HG03139 (cell line): ENCODE results near the gene KRTAP1-1.
"Not testable (repeated sequence)": the region's sequence is repeated elsewhere in the genome, so short reads cannot be mapped to it uniquely, and the experiment has no call there.

ENCODE experiments used
- ATAC-seq: cut with Tn5 transposase; IDR thresholded peaks from one replicate; pipeline ENCODE4 v1.9.1; 2021; ENCODE audit not compliant: unreplicated experiment

Gene KRTAP1-1, protein sequence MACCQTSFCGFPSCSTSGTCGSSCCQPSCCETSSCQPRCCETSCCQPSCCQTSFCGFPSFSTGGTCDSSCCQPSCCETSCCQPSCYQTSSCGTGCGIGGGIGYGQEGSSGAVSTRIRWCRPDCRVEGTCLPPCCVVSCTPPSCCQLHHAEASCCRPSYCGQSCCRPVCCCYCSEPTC

DNA sequence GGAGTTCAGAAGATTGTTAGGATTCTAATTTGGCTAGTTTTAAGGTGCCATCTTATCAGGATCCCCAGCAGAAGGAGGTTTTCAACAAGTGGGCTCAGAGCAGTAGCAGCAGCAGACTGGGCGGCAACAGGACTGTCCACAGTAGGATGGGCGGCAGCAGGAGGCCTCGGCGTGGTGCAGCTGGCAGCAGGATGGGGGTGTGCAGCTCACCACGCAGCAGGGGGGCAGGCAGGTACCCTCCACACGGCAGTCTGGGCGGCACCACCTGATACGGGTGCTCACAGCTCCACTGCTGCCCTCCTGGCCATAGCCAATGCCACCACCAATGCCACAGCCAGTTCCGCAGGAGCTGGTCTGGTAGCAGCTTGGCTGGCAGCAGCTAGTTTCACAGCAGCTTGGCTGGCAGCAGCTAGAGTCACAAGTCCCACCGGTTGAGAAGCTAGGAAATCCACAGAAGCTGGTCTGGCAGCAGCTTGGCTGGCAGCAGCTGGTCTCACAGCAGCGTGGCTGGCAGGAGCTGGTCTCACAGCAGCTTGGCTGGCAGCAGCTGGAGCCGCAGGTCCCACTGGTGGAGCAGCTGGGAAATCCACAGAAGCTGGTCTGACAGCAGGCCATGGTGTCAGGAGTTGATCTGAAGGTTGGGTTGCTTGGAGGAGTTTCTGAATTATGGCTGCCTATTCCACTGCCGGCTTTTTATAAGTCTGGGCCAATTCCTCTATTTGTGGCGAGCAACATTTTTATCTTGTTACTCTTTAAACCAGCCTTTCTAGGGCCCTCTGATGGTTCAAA lies at the start of gene KRTAP1-1:
TSS of gene KRTAP1-1 (minus strand) at position 668 of the 789 bp plus-strand sequence. CDS start at position 615, 53 bp downstream.
- ATAC-seq = not testable (repeated sequence)

DNA sequence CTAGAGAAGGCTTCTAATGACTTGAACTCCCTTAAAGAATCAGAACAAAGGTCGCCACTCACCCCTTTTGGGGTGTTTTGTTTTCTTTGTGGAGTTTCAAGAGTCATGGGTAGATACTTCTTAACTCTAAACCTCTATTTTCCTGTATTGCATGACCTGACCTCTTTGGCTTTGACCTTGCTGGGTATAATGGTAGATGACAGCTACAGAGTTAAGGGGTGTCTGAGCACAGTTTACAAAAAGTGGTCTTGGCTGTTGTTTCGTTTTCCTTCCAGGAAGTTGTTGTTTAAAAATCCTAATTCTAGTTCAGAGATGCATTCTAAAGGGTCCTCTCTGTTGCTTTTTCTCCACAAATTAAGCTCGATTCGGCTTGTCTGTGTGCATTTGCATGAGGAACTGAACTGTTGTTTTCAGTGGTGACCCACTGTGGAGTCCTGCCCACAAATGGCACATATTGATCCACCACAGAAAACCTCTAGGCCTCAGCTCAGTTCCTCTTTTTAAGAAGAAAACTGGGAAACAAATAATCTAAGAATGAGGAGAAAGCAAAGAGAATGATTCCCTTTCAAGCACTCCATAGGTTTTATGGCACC lies 47.6 kb upstream of the KRTAP1-1 start:
- not testable (repeated sequence) for ATAC-seq

DNA sequence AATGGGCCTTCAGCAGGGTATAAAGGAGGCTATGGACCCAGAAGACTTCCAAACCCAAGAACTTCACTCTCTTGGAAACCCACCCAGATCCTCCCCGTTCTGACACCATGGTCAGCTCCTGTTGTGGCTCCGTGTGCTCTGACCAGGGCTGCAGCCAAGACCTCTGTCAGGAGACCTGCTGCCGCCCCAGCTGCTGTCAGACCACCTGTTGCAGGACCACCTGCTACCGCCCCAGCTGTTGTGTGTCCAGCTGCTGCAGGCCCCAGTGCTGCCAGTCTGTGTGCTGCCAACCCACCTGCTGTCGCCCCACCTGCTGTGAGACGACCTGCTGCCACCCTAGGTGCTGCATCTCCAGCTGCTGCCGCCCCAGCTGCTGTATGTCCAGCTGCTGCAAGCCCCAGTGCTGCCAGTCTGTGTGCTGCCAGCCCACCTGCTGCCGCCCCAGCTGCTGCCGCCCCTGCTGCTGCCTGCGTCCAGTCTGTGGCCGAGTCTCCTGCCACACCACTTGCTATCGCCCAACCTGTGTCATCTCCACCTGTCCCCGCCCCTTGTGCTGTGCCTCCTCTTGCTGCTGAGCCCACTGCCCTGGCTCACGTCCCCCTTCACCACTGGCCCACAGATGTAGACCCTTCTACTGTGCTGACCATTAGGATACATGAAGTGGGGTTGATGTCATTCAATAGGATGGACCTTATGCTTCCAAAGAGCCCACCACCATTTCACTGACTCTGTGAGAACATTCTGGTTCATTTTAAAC lies 43.0 kb upstream of the KRTAP1-1 start, which contains the start of gene KRTAP4-7:
TSS of gene KRTAP4-7 (plus strand) at position 51 of the 757 bp plus-strand sequence. CDS start at position 108, 57 bp downstream.
- not testable (repeated sequence) for ATAC-seq

DNA sequence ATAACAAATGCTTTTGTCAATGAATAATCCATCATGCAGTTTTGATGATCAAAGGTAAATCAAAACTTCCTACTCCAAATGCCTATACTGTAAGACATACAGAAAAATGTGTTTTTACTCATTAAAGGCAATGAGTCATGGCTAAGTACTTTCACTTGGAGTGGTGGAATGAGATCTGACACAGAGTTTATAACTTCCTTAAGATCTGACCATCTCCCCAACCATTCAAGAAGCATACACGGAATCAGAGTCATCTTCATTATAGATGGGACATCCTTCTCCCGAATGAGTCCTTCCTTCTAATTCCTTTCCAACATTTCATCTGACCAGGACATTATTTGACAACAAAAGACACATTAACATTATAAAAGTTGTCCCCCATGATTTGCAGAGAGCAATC lies 42.2 kb upstream of the KRTAP1-1 start:
- not testable (repeated sequence) for ATAC-seq

DNA sequence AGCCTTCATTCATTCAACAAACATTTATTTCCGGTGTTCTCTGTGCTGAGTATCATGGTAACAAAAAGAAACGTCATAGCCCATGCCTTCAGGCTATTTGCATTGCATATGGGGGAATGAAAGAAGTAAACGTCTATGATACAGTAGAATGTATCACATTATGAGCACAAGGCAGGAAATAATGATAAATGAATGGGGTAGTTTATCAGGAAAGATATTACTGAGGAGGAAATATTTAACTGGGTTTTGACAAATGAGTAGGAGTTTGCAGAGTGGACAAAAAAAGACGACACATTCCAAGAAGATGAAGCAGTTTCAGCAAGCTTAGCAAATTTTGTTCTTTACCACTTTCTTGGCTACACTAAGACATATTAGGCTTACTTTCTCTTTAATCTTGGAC lies 41.4 kb upstream of the KRTAP1-1 start:
- ATAC-seq = no peak

DNA sequence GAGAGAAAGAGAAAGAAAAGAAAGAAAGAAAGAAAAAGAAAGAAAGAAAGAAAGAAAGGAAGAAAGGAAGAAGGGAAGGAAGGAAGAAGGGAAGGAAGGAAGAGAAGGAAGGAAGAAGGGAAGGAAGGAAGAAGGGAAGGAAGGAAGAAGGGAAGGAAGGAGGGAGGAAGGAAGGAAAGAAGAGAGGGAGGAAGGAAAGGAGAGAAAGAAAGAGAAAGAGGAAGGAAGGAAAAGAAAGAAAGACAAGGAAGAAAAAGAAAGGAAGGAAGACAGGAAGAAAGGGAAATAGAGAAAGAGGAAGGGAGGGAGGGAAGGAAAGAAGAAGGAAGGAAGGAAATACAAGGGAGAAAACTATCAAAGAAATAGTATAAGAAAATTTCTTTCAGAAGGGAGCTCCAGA lies 35.5 kb upstream of the KRTAP1-1 start:
- ATAC-seq = no peak

DNA sequence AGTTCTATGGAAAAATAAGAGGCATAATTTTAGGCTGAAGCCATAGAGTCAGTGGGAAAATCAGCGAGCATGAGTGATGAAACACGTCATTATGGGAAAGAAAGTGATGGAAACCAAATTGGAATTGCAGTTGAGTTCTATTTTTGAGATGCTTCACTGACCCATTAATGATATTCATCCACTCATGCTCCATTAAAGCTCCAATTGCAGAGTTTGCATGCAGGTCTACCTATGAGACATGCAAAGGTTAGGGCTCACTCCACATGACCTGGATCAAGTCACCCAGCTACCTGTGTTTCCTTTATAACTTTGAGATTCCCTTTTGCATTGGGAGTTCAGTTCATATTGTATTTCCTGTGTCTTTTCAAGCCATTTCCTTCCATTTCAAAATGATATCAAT lies 32.4 kb upstream of the KRTAP1-1 start:
- no peak for ATAC-seq

DNA sequence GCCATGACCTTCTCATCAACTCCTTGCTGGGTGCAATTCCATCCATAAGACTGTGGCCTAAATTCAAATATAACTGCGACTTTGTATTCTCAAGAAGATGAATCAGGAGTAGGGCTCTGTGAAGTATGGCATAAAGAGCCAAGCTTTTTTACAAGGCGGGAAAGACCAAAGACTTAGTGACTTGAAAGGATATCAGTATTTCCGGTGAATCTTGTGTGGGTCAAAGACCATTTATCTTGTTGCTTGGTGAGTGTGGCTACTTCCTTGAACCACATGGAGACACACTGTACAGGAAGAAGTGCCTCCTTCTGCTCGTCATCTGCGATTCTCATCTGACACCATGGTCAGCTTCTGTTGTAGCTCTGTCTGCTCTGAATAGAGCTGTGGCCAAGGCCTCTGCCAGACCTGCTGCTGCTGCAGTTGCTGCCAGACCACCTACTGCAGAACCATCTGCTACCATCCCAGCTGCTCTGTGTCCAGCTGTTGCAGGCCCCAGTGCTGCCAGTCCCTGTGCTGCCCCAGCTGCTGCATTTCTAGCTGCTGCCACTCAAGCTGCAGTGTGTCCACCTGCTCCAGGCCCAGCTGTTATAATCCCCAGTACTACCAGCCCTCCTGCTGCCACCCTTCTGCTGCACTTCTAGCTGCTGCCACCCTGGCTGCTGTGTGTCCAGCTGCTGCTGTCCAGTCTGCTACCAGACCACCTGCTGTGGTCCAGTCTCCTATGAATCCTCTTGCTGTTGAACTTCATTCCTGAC lies 30.5 kb upstream of the KRTAP1-1 start:
- no peak for ATAC-seq

DNA sequence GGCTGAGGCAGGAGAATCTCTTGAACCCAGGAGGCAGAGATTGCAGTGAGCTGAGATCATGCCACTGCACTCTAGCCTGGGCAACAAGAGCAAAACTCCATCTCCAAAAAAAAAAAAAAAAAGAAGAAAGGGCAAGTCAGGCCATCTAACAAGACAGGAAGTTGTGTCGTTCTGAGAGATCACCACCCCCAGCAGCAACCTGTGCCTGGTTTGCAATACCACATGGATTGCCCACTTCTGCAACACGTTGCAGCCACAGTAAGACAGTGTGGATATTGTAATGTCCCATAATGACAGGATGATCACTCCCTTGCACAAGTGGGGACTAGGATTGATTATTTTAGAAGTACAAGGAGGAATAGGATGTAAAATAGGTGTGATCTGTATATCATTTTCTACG lies 27.8 kb upstream of the KRTAP1-1 start:
- no peak for ATAC-seq

DNA sequence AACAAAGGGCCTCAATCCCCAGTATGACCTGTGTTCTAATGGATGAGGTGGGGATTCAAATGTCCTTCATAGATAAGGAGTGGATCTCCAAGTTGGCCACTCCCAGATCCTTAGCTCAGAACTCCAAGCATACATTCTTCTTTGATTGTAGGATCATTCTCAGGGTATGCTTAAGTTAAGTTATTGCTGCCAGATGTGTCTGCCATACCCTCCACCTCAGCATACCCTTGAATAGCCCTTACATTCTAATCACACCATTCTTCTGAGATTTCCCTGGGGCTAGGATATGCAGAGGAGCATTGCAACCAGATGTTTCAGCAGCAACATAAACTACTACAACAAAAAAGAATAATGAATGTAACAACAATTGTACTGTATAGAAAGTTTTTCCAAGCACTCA lies 26.0 kb upstream of the KRTAP1-1 start:
- no peak for ATAC-seq

DNA sequence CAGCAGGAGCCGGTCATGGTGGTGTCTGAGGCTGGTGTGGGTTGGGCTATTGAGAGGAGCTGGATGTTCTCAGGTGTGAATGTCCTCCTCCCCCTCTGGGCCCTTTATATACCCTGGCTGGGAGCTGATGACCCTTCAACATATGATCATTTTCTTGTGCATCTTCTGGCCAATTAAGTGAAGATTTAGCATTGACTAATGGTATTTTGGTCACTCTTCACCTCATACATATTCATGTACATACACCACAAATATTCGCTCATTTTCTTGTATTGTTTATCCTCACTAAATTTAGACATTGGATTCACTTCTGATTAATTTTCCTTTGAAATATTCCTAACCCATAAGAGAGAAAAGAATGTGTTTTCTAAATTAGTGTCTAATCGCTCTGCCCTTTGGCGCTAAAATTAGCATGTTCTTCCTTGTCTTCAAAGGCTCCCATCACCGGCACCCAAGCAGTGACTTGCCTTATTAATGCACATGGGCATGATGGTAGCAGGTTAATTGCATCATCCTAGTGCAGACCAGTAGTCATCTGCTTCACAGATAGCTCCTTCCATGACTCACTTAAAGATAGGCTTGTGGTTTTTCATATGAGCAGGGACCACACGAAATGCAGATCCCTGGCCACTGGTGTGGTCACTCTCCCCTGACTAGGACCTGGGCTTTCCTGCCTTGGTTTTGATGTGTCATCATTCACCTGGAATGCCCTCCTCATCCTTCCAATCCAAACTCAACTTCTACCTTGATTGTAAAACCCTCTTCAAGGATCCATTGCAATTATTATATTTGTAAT lies 24.8 kb upstream of the KRTAP1-1 start, which contains the start of gene KRTAP2-4:
TSS of gene KRTAP2-4 (minus strand) at position 51 of the 796 bp plus-strand sequence. CDS start at position 17, 34 bp downstream.
- ATAC-seq = no peak

DNA sequence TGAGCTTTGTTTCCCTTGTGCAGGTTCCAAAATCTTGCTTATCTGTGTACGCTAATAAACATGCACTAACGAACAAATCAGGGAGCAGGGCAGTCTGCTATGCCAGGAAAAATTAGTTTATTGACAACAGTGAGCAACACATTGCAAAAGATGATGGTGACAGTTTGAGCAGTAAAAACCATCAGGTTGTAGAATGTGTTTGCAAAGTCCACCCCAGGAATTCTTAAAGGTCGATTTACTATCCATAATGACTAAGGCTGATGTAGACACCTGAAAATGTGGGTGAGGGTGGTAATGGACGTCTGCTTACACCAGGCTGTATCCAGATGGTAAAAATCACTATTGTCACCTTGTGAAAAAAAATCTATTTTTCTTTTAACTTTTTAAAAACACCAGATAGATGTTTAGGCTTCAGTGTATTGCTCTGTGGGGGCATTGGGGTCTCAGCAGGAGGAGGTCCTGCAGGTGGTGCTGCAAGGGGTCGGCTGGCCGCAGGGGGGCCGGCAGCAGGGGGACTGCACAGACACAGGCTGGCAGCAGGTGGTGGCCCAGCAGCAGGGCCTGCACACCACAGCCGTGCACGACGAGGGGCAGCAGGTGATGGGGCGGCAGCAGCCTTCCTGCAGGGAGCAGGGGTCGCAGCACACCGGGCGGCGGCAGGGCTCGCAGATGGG lies 23.9 kb upstream of the KRTAP1-1 start:
- ATAC-seq = not testable (repeated sequence)

DNA sequence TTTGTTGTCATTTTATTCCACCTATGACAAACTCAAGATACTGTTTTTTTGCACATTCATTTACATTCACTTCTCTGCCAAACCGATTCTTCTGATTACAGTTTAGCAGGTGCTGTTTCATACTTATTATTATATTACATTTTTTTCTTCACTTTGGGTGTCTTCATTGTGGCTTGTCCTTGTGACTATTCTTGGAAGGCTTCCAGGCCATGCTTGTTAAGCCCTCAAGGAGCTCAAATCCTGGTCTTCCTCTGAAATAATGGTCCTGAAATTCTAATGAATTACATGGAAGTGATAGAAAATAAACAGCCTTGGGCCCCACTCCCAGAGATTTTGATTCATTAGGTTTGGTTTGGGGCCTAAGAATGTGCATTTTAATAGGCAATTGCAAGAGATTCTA lies 23.1 kb upstream of the KRTAP1-1 start:
- no peak for ATAC-seq

DNA sequence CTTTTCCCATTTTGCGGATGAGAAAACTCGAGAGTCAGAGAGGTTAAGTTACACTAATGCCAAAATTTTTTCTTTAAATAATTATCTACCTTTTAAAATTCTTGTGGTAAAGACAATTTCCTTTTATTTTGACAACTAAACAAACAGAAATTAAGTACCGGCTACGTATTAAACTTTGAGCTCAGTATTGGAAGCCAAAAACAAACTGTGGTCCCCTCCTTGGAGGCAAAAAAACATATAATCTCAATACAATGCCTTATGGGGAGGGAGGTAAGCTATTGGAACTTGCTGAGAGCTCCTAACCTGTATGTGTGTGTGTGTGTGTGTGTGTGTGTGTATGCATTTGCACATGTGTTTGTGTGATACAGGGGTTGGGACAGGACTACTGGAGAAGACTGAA lies 22.2 kb upstream of the KRTAP1-1 start:
- no peak for ATAC-seq

DNA sequence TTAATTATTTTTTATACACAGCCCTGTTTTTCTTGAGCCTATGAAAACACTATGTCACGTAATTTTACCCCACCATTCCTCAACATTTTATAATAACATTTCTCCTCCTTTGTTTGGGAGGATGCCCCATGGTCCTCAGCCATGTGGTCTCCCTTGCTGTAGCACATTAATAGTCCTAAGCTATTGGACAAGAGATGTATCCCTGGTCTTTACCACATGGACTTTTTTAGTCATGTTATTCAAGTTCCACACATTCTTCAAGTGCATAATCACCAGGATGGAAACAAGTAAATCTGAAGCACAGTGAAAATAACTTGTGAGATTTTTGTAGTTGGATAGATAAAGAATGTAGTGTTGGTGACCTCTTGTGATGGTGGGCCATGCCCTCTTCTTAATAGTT lies 20.7 kb upstream of the KRTAP1-1 start:
- no peak for ATAC-seq

DNA sequence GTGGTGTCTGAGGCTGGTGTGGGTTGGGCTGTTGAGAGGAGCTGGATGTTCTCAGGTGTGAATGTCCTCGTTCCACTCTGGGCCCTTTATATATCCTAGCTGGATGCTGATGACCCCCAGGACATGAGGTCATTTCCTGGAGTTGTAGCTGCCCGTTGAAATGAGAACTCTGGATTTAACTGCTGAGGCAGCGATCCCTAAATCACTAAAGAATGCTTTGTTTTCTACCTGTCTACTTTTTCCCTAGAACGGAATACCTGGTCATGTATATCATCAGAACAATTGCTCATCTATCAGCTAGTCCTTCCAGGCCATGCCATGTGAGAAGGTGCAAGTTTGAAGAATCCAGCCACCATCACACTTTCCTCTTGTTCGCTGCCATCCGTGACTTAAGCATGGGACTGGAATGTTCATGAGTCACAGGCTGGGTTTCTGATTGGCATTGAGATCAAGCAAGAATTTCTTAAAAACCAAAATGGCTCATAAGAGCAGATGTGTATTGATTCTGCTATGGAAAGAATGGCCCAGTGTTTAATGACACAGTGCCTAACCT lies 18.9 kb upstream of the KRTAP1-1 start, which contains the start of gene KRTAP2-3:
TSS of gene KRTAP2-3 (minus strand) at position 63 of the 553 bp plus-strand sequence. CDS start 64 bp downstream, outside the sequence.
- ATAC-seq = no peak

DNA sequence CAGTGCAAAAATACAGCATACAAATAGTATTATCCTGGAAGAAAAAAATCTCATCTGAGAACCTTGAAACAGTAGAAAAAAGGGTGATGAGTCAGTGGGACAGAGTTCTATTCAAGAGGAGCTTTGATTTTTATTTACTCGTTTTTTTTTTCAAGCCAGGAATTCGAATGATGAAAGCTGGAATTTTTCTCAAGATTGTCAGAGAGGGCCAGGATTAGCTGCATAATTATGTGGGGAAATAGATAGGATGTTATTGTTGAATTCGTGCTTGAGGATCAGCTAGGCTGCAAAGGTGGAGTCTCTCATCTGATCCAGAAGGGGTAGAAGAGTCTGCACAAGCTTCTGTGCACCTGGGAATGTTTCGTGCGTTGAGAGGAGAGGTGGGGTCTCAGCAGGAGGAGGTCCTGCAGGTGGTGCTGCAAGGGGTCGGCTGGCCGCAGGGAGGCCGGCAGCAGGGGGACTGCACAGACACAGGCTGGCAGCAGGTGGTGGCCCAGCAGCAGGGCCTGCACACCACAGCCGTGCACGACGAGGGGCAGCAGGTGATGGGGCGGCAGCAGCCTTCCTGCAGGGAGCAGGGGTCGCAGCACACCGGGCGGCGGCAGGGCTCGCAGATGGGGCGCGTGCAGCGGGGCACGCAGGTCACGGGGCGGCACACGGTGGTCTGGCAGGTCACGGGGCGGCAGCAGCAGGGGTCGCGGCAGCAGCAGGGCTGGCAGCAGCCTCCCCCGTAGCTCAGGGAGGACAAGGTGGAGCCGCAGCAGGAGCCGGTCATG lies 18.2 kb upstream of the KRTAP1-1 start:
- not testable (repeated sequence) for ATAC-seq

DNA sequence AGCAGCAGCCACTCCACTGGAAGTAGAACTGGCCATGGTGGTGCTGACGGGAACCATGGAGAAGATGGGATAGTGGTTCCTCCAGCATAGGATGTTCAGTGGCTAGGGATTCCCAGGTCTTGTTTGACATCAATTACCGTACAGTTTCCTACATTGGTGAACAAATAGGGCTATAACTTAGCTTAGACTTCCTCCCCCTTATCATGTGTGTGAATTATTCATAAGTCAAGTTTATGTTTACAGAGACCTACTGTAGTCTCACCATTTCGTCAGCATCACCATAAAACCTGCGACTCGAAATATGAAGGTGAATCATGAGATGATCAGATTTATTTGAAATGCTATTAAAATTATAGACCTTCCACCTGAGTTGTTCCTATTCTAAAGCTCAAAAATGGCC lies 17.5 kb upstream of the KRTAP1-1 start:
- ATAC-seq = no peak
